ENCODE results near the gene DPPA5. TPM values are rescaled to one million over a fixed set of nuclear protein-coding genes. Genes with fewer than 3 reads are reported as not detected.

DPPA5 gene
- total and polyA plus RNA-seq, 9 of the 15 experiments (the other 6 are each of a cell fraction or from before 2014, with no cell fraction given): not detected

DNA sequence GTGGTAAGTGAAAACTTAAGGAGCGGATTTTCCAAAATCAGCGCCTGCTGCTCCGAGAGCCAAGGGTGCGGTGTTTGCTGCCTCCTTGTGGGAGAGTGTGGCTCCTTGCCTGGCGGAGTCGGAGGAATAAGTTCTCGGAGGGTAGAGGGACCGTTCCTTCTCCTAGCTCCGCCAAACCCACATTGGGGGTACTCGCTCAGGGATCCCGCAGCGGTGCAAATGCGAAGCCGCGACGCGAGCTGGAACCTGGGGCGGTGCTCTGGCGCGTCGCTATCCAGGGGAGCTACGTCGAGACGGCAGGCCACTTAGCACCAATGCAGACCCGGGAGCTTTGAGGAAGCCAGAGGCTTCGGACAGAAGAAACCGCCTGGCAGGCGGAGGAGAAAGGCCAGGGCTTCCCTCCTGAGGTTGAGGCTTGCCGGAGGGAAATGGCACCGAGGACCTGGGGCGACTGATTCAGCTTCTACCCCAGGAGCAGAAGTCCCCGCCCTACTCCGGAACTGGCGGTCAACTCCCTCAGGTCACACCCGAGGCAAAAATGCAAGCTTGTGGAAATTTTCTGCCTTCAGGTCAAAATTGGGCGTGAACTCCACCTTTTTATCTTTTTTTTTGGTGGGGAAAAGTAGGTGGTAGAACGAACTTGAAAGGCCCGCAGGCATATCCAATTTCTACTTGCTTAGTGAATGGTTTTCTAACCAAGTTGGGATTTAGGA, 34.9 kb upstream of the DPPA5 start (continued):
- TF ChIP-seq MEF2A (IDR thresholded peaks at IDR 0.05; ENCODE audit: control insufficient read depth, low read depth, low read length) (no peak), DNMT1 (IDR thresholded peaks at IDR 0.05) (no peak), HMGN3 (IDR thresholded peaks at IDR 0.05; ENCODE audit: borderline replicate concordance, extremely low read depth, insufficient read length, low read depth, low read length) (no peak), EP300 (IDR thresholded peaks at IDR 0.05; ENCODE audit: low read length) (peak; percentile 33; the same call in 1 of the 2 replicates), MYC (IDR thresholded peaks at IDR 0.05; ENCODE audit: low read depth, low read length) (no peak; the same call in 1 of the 2 replicates), MYC (CRISPR knock-in tag; IDR thresholded peaks at IDR 0.05; ENCODE audit: borderline replicate concordance, low read depth) (no peak), MTA2 (IDR thresholded peaks at IDR 0.05; ENCODE audit: low read depth) (no peak), SAP30 (IDR thresholded peaks at IDR 0.05; ENCODE audit: borderline replicate concordance, insufficient read depth, low read depth, low read length, poor library complexity, severe bottlenecking) (no peak), RAD51 (IDR thresholded peaks at IDR 0.05; ENCODE audit: borderline replicate concordance, low read depth) (no peak; the same call in 1 of the 2 replicates), ZNF239 (CRISPR knock-in tag; IDR thresholded peaks at IDR 0.05) (no peak; the same call in 1 of the 2 replicates), NUFIP1 (IDR thresholded peaks at IDR 0.05; ENCODE audit: partially characterized antibody) (no peak), CTBP1 (IDR thresholded peaks at IDR 0.05; ENCODE audit: borderline replicate concordance) (no peak; the same call in 1 of the 2 replicates), ZKSCAN3 (CRISPR knock-in tag; IDR thresholded peaks at IDR 0.05) (no peak), ZBTB7A (IDR thresholded peaks at IDR 0.05; ENCODE audit: borderline replicate concordance, control insufficient read depth, low read depth, low read length) (no peak; the same call in 1 of the 2 replicates), TAF15 (IDR thresholded peaks at IDR 0.05; ENCODE audit: low read depth, low read length) (no peak), FOXM1 (IDR thresholded peaks at IDR 0.05; ENCODE audit: low read depth) (no peak), FOXM1 (CRISPR knock-in tag; IDR thresholded peaks at IDR 0.05; ENCODE audit: low read depth) (no peak)
- TF ChIP-seq, protein P1, sequence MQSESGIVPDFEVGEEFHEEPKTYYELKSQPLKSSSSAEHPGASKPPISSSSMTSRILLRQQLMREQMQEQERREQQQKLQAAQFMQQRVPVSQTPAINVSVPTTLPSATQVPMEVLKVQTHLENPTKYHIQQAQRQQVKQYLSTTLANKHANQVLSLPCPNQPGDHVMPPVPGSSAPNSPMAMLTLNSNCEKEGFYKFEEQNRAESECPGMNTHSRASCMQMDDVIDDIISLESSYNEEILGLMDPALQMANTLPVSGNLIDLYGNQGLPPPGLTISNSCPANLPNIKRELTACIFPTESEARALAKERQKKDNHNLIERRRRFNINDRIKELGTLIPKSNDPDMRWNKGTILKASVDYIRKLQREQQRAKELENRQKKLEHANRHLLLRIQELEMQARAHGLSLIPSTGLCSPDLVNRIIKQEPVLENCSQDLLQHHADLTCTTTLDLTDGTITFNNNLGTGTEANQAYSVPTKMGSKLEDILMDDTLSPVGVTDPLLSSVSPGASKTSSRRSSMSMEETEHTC (IDR thresholded peaks at IDR 0.05): no peak
- TF ChIP-seq, protein P2, sequence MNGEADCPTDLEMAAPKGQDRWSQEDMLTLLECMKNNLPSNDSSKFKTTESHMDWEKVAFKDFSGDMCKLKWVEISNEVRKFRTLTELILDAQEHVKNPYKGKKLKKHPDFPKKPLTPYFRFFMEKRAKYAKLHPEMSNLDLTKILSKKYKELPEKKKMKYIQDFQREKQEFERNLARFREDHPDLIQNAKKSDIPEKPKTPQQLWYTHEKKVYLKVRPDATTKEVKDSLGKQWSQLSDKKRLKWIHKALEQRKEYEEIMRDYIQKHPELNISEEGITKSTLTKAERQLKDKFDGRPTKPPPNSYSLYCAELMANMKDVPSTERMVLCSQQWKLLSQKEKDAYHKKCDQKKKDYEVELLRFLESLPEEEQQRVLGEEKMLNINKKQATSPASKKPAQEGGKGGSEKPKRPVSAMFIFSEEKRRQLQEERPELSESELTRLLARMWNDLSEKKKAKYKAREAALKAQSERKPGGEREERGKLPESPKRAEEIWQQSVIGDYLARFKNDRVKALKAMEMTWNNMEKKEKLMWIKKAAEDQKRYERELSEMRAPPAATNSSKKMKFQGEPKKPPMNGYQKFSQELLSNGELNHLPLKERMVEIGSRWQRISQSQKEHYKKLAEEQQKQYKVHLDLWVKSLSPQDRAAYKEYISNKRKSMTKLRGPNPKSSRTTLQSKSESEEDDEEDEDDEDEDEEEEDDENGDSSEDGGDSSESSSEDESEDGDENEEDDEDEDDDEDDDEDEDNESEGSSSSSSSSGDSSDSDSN (IDR thresholded peaks at IDR 0.05; ENCODE audit: borderline replicate concordance in 1 of 2, low read depth in 2 of 2, low read length in 2 of 2): peak; percentile 75 to 83; a peak in 3 of 4 replicates
- TF ChIP-seq, protein P3, sequence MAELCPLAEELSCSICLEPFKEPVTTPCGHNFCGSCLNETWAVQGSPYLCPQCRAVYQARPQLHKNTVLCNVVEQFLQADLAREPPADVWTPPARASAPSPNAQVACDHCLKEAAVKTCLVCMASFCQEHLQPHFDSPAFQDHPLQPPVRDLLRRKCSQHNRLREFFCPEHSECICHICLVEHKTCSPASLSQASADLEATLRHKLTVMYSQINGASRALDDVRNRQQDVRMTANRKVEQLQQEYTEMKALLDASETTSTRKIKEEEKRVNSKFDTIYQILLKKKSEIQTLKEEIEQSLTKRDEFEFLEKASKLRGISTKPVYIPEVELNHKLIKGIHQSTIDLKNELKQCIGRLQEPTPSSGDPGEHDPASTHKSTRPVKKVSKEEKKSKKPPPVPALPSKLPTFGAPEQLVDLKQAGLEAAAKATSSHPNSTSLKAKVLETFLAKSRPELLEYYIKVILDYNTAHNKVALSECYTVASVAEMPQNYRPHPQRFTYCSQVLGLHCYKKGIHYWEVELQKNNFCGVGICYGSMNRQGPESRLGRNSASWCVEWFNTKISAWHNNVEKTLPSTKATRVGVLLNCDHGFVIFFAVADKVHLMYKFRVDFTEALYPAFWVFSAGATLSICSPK (IDR thresholded peaks at IDR 0.05; ENCODE audit: borderline replicate concordance): no peak

All from K562 (cell line).